ENCODE data around the gene DDX28.
"Not testable (repeated sequence)": the region's sequence is repeated elsewhere in the genome, so short reads cannot be mapped to it uniquely, and the experiment has no call there.

The DDX28 gene

GRCh38 chr16:67993207-67994039, 29.6 kb downstream of the DDX28 start:
- peak; percentile 77 for DNase-seq

DNA sequence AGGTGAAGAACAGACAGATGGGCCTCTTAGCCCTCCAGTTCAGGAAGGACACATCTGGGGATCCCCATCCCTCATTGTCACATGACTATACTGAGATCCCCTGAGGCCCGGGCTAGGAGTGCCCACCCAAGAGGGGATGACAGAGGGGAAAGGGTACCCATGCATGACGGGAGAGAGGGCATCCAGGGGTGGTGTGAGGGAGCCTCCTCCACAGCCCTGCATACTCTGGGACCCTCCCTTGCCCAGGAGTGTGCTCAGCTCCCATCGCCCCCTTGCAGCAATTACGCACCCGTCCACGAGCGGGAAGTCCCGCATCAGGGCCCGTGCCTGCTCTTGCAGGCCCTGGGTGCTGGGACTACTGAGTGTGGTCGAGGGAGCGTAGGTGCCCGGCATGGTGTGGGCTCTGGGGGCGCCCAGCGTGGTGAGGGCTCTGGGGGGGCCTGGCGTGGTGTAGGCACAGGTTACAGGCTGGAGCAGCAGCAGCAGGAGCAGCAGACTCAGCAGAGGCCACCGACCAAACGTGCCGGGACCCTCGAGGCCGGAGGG, 30.3 kb downstream of the DDX28 start:
- peak; percentile 13 for DNase-seq

GRCh38 chr16:67990018-67990386, 33.0 kb downstream of the DDX28 start:
- peak; percentile 19 for DNase-seq

DNA sequence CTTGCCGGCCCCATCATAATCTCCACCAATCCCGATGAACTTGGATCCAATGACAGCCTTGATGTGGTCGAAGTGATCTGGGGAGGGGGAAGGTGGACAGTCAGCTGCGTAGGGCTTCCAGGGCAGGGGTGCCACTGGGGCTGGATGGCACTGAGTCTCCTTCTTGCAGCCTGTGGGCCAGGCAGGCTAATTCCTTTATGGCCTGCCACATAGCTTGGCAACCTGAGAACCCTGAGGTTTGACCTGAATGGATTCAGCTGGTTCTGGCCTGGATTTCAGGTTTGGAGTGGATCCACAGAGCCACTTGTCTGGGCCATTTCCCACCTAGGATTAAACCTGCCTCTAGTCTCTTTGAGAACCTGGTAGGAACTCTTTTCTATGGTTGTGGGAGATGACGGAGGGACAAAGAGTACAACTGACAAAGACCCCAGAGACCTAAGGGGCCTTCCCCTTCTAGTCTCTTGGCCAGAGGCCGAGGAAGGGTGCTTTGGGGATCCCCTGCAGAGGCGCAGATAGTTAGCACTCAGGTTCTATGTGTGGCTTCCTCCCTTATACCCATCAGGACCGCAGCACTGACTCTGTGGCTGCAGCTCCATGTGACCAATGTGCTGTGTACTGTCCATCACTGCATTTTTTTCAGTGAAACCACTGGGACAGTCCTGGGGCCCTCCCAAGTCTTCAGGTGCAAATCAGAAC, 33.6 kb downstream of the DDX28 start:
- DNase-seq = no peak

- DNase-seq = no peak
These were observed 34.4 kb downstream of the DDX28 start for GRCh38 chr16:67988675-67989074.

GRCh38 chr16:67987460-67988160, 35.4 kb downstream of the DDX28 start:
- peak; percentile 25 for DNase-seq

DNA sequence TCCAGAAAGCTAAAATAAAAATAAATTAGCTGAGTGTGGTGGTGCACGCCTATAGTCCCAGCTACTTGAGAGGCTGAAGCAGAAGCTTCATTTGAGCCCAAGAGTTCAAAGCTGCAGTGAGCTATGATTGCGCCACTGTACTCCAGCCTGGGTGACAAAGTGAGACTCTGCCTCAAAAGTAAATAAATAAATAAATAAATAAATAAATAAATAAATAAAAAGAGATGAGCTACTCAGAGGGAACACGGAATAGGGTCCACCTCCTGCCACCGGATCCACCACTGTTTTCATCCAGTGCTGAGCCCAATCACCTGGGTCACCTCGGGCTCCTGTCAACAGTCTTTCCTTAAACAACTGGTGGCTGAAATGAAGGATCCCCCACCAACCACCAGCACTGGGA, 36.1 kb downstream of the DDX28 start:
- DNase-seq = no peak

DNA sequence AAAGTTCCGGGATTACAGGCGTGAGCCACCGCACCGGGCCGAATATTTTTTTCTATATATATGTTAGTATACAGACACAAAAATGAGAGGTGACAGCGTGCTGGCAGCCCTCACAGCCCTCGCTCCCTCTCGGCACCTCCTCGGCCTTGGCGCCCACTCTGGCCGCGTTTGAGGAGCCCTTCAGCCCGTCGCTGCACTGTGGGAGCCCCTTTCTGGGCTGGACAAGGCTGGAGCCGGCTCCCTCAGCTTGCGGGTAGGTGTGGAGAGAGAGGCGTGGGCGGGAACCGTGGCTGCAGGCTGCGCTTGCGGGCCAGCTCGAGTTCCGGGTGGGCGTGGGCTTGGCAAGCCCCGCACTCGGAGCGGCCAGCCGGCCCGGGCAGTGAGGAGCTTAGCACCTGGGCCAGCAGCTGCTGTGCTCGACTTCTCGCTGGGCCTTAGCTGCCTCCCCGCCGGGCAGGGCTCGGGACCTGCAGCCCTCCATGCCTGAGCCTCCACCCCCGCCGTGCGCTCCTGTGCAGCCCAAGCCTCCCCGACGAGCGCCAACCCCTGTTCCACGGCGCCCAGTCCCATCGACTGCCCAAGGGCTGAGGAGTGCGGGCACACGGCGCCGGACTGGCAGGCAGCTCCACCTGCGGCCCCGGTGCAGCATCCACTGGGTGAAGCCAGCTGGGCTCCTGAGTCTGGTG, 40.9 kb downstream of the DDX28 start:
- no peak for DNase-seq

- no peak for DNase-seq
These were observed 42.9 kb downstream of the DDX28 start, which contains the start of gene DPEP3 for GRCh38 chr16:67979955-67980678. Gene DPEP3 (minus strand): TSS chr16:67980499. CDS start chr16:67980380, 119 bp downstream.

- no peak for DNase-seq
These were observed 45.4 kb downstream of the DDX28 start for GRCh38 chr16:67977469-67978227.

GRCh38 chr16:67977005-67977404, 46.0 kb downstream of the DDX28 start:
- DNase-seq = no peak

- DNase-seq = no peak
These were observed 46.8 kb downstream of the DDX28 start for GRCh38 chr16:67976205-67976604.

- DNase-seq = no peak
These were observed 47.5 kb downstream of the DDX28 start for GRCh38 chr16:67975321-67976105.

- not testable (repeated sequence) for DNase-seq
These were observed 50.7 kb downstream of the DDX28 start for GRCh38 chr16:67972285-67972684.

DNA sequence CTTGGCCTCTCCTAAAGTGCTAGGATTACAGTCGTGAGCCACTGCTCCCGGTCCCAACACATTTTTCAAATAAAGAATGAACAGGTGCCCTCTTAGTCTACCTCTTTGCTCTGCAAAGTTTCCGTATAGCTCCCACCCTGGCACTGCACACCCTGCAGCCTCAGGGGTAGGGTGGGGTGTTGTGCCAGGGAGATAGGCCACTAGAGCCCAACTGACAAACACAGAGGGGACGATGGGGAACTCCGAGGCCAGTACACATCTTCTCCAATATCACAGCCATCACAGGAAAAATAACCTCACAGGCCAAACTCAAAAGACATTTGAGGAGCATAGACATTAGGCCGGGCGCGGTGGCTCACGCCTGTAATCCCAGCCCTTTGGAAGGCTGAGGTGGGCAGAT, 51.9 kb downstream of the DDX28 start:
- no peak for DNase-seq
